ENCODE results near the gene GEN1.

Gene GEN1, protein sequence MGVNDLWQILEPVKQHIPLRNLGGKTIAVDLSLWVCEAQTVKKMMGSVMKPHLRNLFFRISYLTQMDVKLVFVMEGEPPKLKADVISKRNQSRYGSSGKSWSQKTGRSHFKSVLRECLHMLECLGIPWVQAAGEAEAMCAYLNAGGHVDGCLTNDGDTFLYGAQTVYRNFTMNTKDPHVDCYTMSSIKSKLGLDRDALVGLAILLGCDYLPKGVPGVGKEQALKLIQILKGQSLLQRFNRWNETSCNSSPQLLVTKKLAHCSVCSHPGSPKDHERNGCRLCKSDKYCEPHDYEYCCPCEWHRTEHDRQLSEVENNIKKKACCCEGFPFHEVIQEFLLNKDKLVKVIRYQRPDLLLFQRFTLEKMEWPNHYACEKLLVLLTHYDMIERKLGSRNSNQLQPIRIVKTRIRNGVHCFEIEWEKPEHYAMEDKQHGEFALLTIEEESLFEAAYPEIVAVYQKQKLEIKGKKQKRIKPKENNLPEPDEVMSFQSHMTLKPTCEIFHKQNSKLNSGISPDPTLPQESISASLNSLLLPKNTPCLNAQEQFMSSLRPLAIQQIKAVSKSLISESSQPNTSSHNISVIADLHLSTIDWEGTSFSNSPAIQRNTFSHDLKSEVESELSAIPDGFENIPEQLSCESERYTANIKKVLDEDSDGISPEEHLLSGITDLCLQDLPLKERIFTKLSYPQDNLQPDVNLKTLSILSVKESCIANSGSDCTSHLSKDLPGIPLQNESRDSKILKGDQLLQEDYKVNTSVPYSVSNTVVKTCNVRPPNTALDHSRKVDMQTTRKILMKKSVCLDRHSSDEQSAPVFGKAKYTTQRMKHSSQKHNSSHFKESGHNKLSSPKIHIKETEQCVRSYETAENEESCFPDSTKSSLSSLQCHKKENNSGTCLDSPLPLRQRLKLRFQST

DNA sequence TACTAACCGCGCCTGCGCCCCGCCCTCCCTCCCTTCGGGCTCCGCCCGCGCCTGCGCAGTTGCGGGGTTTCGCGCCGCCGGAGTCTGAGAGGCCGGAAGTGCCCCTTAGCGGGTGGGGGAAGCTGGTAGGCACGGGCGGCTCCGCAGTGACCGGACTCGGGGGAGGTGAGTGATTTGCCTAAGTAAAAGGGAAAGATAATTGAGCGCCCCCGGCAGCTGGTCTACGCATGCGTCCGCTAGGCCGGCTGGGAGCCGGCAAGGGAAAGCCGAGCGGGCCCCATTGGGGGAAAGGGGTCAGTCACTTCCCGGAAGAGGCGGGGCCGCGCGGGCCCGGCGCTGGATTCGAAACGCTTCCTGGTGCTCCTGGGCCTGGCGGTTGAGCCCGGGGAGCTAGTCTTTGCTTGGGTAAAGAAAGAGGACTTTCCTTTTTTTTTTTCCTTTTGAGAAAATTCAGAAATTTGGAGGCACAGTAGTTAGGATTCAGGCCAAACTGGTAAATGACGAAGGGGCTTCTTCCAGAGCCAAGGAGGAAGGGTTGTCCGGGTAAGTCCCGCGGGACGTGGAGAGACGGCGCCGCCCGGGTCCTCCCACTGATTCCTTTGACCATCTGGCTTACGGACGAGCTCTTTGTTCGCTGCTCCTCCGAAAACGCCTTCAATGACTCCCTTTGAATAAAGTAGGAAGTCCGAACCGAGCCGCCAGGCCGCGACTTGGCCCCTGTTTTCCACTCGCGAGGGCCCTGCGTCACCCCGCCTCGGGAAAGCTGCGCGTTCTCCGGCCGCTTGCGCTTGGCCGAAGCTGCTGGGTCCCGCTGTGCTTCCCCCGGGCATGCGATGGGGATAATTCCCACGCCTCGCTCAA, at the start of gene GEN1, which contains the start of gene SMC6:
Gene GEN1 (plus strand): TSS at position 336 of the 861 bp plus-strand sequence. CDS start 5,806 bp downstream, outside the sequence.
Gene SMC6 (minus strand): TSS at position 8 of the 861 bp plus-strand sequence. CDS start 7,864 bp downstream, outside the sequence.
- peak; percentile 99 for DNase-seq

DNA sequence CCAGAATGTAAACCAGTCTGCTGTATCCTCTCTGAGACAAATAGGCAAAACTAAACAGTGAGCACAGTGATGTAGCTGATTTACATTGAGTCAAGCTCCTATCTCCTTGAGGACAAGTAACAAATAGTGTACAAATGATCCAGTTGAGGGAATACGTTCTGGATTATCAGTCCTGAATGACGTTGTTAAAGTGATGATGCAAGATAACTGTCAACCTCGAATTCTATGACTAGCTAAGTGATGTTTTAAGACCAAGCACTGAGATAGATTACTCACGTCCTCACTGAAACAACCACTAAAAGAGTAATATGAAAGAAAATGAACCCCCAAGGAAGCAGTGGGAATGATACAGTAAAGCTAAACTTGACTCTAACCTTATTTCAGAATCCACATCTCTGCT, 47.1 kb upstream of the GEN1 start:
- DNase-seq, result no peak

DNA sequence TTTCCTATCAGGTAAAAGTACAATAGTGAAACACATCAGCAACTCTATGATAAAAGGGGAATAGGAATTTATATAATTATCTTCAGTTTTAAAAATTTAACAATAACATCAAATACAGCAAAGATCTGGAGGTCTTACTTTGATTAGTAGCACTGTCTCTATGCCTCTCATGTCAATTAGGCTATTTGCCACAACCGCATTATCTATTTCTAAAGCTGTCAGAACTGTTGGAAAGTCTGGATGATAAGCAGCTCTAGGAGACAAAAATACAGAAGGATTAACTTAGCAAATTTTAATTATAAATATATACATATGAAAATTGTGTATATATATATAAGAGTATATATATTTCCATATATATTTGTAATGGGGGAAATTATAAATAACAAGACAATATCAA, 45.4 kb upstream of the GEN1 start:
- no peak for DNase-seq

DNA sequence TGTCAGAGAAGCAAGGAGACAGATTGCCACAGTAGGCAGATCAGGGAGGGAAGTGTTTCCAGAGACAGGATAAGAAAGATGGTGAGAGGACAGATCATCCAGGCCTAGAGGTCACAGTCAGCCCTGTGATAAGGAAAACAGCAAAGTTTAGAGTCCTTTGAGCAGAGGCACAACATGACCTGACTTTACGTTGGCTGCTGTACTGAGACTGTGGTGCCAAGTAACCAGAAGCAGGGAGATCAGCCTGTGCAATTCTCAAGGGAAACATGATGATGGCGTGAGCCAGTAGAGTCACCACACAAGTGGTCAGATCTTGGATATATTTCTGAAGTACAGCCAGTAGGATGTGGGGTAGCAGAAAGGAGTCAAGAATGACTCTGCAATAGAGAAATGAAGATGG, 44.0 kb upstream of the GEN1 start:
- DNase-seq, result no peak

DNA sequence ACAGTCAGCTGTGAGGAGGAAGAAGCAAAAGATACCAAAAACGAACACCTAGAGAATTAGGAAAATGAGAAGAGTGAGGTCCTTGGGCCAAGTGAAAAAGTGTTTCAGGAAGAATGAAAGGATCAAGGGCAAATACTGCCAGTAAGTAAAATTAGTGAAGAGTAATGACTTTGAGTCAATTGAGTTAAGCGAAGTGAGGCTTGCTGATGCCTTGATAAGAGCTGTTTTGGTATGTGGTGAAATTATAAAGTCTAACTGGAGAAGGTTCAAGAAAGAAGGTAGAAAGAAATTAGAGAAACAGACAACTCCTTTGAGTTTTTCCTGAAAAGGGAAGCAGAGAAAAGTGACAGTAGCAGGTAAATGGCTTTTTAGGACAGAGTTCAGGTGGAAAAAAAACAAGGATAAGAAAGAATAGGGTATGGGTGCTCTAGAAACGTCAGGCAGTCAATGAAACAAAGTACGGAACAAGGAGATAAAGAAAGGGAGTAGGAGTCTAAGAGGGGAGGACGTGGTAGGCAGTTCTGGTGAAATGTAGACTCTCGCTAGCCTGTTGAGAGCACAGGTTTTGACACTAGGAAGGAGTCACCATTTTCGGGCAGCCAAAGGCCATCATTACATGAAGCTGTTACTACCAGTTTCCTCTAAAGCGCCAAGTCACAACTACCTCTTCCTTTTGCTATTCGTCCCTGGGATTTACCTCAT, 43.2 kb upstream of the GEN1 start:
- no peak for DNase-seq

DNA sequence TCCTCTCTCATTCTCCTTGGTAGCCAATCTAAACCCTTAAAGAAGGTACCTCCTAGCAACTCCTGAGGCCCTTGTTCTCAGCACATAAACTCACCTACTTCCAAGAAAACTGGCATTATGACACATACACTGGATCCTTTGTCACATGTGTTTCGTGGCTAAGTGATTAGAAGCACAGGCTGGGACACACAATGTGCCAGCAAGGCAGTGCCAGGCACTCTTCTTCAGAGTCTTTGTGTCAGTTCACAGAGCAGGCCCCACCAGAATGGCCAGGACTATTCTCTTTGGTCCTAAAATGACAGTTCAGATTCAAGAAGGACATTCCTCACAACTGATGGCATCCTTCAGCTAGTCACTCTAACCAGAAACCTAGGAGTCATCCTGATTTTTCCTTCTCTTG, 40.6 kb upstream of the GEN1 start:
- no peak for DNase-seq

DNA sequence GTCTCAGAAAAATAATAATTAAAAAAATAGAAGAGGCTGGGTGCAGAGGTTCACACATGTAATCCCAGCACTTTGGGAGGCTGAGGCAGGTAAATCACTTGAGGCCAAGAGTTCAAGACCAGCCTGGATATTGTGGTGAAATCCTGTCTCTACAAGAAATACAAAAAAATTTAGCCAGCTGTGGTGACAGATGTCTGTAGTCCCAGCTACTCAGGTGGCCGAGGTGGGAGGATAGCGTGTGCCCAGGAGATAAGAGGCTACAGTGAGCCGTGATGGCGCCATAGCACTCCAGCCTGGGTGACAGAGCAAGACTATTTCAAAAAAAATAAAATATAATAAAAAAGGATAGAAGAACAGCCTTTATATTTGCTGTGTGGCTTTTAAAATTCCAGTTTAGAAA, 36.3 kb upstream of the GEN1 start:
- DNase-seq, result no peak

DNA sequence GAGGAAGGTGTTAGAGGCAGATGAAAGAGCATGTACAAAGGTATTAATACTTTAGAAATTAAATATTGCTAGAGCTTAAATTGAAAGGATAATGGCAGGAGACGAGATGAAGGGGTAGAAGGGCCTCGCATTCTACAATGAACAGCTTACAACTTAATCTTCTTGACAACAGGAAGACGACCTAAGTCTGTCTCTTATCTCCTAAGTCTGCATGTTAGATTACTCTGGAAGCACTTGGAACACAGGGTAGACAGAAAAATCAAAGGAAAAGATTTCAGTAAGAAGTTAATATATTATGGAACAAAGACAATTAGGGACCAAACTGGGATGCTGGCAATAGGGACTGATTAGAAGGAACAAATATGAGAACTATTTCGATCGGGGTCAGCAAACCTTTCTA, 35.2 kb upstream of the GEN1 start:
- DNase-seq, result no peak

DNA sequence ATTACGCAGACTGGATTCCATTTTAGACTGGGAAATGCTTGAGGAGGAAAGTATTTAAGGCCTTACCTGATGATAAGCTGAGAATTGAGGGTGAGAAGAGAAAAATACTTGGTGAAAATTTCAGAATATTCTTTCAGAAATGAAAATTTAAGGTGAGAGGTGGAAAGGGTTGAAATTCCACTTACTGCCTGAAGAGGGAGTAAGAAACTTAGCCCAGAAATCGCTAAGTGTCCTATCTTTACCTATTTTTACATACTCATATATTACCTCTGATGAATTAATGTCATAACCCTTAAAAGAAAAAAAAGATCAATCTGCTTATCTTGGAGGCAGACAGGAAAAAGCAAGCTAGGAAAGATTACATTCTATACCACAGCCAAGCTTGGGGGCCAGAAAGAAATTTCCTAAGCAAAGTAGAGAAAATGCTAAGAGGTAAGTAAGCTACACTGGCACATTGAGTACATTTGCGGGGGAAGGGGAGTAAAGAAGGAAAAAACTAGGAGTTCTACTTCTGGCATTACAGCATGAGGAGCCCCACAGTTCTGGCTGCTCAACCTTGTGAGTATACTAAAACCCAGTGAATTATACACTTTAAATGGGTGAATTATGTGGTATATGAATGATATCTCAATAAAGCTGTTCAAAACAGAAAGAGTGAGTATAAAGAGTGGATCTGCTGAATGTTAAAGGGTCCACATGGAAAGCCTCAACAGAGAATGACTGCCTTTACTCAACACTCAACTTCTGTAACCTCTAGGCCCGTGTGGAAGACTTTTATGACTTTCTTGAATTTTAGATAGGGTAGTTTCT, 34.2 kb upstream of the GEN1 start:
- DNase-seq, result peak; percentile 13

DNA sequence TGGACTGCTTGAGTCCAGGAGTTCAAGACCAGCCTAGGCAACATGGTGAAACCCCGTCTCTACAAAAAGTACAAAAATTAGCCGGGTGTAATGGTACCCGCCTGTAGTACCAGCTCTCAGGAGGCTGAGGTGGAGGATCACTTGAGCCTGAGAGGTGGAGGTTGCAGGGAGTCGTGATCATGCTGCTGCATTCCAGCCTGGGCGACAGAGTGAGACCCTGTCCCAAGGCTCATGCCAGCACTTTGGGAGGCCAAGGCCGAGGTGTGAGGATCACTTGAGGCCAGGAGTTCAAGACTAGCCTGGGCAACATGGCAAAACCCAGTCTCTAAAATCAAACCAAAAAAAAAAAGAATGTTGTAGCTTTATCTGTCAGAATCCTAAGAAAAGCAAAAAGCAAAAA, 25.7 kb upstream of the GEN1 start:
- DNase-seq, result no peak

DNA sequence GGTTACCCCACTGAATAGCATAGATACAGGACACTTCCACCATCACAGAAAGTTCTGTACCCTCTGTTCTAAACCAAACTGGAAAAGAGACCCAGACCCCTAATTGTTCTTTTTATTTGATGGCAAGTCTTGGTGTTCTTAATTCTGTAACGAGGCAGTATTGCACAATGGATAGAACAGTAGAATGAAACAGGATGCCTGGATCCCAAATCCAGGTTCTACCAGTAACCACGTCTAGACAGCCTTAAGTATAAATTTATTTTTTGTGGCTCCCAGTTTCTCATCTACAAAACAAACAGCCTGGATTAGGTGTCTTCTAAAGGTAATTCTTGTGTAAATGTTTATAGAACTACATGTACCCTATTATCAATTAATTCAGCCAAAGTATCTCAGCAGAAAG, 24.1 kb upstream of the GEN1 start:
- DNase-seq, result no peak

DNA sequence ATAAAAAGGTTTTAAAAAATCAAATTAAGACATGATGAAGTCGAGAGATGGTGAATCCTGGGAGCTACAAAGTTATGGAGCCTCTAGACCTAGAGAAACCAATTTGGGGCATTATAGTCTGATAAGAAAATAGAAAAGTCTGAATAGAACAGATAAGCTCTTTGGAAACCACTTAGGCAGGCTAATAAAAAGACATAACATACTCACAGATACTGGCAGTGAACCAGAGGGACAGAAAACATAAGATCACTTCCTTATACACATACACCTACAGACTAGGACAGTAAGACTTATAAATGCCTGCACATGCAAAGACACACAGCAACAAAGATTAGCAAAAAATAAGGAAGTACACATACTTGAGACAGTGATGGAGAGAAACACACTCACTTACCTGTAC, 20.3 kb upstream of the GEN1 start:
- no peak for DNase-seq

DNA sequence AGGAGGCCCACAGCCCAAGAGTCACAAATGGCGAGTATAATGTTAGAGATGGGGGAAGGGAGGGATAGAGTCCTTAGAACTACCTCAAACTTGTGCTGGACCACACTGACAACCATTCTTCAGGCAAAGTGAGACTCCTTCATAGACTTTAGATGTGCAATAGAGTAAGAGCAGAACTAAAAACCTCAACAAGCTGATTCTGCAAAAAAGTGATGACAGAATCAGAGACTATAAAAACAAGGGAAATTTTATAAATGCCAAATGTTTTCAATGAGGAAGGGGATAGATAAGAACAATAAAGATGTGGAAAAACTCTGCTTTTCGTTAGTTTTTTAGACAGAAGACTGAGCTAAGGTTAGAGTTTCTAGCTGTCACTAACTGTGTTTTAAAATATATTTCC, 18.1 kb upstream of the GEN1 start:
- DNase-seq, result no peak

DNA sequence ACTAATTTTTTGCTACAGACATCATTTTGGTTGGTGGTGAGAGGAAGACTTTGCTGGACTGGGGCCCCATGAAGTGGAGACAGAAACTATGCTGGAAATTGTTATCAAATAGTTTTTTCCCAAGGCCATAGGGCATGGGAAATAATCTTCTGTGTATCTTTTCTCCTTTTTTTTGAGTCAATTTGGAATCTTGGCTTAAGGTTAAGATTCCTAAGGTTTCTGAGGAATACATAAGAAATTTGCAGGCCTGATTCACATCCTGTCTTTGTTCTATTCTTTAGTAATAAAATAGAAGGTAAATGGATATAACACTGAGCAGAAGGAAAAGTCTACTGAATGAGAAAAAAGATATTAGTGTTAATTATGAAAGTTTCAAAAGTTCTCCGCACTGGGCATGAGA, 16.9 kb upstream of the GEN1 start:
- DNase-seq, result no peak

DNA sequence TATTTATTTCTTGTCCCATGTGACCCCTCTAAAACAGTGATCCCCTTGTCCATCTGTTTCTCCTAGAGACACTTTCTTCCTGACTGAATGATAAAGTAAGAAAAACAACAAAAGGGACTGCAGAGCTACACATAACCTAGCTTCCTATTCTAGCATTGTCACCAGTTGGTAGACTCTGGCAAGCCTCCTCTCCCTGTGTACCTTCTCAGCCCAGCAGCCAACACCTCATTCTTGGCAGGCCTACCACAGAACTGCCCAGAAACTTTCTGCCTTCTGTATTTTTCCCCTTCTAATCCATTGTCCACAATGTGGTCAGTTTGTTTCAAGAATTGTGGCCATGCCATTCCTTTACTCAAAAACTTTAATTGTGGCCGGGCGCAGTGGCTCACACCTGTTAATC, 13.7 kb upstream of the GEN1 start:
- no peak for DNase-seq

DNA sequence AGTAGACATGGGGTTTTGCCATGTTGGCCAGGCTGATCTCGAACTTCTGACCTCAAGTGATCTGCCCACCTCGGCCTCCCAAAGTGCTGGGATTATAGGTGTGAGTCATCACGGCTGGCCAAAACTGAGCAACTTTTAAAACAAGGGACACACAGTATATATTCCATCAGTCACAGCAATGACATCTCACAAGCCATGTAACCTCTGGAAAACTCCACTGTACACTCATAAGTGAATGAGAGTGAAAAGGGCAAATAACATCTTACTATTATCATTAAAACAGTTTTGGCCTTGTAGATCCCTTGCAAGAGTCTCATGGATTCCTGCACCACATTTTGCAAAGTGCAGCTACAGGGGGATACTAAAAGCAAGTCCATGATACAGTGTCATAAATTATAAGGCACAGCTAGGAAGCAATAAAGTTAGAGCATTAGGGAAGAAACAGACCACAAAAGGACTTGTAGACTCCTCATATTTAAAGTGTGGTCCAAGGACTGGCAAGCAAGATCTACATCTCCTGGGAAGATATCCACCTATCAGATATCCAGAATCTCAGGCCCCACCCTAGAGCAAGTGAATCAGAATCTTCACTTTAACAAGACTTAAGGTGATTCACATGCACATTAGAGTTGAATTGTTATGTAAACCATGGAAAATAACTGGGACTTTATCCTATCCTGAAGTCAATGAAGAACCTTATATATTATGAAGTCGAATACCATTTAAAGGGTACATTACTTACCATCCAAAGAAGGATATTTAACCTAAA, 6.1 kb upstream of the GEN1 start:
- DNase-seq, result no peak

DNA sequence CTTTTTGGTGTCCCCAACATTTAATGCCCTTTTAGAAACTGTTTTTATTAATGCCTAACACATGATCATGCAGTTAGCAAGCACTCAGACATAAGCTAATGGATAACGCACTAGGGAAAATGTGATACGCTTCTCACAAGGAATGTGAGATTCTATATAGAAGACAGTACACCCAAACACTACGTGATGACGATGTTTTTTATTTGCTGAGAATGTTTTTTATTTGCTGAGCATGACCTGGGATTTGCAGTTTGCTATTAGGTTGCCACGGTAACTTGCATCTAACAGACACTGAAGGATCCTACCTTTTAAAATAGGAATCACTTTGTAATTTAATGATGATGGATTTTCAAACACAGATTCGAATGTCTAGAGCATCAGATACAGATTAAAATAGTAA, 5.2 kb upstream of the GEN1 start:
- DNase-seq, result no peak

DNA sequence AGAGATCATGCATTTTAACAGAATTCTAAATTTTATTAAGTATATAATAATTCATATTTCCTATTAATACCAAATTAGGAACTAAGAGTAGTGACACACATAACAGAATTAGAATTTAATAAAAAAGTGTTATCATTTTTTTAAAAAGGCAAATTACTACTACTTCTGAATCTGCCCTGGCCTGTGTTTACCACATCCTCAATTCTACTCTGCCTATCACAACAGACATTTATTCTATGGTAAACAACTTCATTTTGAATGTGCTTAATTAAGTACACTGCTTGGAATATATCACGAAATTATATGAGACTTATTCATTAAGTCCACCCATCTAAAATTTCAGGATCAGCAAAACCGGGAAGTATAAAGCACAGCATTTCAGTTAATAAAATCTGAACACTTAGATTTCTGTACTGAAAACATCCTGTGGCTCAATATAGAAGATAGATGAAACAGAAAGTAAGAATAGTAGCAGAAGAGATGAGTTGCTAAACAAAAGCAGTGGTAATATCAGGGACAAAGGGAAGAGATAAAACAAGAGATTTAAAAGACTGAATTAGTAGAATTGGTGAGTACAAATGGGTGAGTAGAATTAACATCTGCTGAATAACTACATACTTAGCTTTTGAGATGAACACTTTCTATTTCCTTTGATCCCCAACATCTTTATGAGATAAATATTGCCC, 4.0 kb upstream of the GEN1 start:
- no peak for DNase-seq

DNA sequence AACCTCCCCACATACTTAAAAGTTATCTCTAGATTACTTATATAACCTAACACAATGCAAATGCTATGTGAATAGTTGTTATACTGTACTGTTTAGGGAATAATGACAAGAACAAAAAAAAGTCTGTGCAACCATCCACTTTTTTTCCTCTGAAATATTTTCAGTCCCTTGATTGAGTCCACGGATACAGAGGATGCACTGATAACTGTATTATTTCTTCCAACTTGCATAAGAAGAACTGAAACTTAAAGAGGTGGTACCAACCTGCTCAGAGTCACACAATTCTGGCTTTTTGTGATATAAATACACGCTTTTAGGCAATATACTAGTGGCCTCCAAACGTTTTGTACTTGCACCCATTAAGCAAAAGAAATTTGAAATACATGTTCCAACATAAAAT, 1.7 kb upstream of the GEN1 start:
- no peak for DNase-seq

Data from retina (tissue), 1 donor.